C4-2B (cell line): ENCODE data around the gene NOTUM.

ENCODE experiments used
- H3K27ac ChIP-seq: fragments of 450-650 bp; 2 replicates; pipeline ENCODE4 v1.5.1; 2017
- ZFX ChIP-seq: fragments of 450-650 bp; IDR thresholded peaks from 2 replicates; pipeline ENCODE4 v1.6.1; 2017
- TF ChIP-seq, protein P1 (sequence below): fragments of 450-650 bp; conservative IDR thresholded peaks from 2 replicates; pipeline ENCODE4 v1.5.1; 2017; ENCODE audit warnings: mild to moderate bottlenecking

Gene NOTUM

DNA sequence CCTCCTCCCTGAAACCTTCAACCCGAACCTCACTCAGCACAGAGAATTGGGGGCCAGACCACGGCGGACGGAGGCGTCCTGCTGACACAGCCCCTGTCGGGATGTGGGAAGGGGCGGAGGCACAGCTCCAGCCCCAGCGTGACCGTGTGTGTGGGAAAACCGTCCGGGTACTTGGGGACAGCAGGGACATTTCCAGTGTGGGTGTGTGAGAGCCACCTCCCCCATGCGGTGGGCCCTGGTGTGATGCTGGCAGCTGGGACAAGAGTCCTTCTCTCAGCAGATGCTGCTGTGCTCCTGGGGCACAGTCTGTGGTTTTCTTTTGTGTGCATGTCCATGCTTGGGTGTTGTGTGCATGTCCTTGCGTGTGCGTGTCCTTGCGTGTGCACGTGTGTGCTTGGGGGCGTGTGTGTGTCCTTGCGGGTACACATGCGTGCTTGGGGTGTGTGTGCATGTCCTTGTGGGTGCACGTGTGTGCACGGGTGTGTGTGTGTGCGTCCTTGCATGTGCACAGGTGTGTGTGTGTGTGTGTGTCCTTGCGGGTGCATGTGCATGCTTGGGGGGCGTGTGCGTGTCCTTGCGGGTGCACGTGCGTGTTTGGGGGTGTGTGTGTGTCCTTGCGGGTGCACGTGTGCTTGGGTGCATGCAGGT lies 44.8 kb upstream of the NOTUM start:
- TF ChIP-seq, protein P1, sequence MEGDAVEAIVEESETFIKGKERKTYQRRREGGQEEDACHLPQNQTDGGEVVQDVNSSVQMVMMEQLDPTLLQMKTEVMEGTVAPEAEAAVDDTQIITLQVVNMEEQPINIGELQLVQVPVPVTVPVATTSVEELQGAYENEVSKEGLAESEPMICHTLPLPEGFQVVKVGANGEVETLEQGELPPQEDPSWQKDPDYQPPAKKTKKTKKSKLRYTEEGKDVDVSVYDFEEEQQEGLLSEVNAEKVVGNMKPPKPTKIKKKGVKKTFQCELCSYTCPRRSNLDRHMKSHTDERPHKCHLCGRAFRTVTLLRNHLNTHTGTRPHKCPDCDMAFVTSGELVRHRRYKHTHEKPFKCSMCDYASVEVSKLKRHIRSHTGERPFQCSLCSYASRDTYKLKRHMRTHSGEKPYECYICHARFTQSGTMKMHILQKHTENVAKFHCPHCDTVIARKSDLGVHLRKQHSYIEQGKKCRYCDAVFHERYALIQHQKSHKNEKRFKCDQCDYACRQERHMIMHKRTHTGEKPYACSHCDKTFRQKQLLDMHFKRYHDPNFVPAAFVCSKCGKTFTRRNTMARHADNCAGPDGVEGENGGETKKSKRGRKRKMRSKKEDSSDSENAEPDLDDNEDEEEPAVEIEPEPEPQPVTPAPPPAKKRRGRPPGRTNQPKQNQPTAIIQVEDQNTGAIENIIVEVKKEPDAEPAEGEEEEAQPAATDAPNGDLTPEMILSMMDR: no peak
- TF ChIP-seq ZFX: no peak
- no peak overlapping the region for H3K27ac ChIP-seq

DNA sequence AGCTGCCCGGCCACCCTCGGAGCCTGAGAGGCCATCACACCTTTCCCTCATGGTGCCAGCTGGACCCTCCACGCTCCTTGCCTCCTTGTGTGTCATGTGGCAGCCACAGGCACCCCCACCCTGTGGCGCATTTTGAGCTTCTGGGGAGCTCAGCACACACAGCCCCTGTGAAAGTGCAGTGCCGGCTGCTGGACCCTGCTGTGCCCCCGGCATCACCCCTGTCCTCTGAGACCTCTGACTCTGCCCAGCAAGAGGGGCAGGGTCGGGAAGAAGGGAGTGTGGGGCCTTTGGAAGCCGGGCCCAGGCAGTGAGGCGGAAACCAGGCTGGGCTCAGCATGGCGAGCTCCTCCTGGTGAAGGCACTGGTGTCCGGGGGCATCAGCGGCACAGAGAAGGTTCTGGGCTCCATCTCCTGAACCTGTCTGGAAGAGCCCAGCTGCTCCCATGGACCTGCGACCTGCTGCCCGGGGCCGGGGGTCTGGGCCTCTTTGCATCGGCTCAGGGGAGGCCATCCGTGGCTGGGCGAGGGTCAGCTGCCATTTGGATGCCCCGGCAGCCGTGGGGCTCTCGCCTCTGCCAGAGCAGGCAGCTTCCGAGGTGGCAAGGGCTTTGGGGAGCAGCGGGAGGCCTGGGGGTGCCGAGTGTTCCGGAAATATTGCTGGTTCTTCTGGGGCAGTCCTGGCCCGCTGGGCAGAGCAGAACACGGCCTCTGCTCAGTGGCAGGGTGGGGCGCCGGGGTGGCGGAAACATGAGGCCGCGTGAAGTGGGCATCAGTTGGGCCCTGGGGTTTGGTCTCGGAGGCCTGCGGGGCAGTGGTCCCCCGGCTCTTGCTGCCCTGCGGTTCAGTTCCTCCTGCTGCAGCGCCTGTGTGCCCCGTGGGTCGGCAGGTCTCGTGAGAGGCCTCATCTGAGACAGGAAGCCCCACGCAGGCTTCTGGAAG lies 43.8 kb upstream of the NOTUM start:
- TF ChIP-seq, protein P1: no peak
- no peak for TF ChIP-seq ZFX
- H3K27ac ChIP-seq: no peak overlapping the region

DNA sequence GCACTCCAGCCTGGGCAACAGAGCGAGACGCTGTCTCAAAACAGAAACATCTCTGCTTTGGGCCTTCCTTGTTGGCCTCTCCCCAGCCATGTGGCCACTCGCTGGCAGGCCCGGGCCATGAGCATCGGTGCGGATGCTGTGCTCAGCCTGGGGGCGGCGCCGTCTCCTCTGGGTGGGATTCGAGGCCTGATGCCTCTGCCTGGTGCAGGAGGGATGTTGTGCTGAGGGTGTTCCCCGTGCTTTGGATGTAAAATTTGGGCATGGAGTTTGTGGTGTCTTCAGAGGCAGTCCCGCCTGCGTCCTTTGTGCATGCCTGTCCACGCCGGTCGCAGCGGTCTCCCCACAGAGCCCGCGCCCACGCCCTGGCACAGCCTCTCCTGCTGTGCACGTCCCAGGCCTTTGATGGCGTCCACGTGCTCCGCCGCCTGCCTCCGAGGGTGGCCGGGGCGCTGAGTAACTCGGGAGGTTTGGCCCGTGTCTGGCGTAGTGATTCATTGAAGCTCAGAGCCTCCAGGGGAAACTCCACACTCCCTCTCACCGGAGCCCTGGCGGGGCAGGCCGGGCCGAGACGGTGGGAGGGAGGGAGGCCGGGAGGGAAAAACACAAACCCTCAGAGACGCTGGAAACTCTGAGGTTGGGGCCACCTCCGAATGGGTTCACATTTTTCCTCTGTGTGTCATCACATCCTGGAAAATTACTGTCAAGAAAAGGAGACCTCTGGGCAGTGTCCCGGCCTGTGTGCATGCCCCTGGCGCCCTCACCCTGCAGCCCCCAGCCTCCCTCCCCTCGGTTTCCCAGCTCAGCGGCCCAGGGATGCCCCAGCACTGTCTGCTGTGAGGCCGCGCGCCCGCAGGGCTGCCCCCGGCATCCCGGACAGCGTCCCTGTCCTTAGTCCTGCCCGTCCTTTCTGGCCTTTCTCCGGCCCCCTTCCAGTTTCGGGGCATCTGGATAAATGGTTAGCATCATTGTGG lies 42.7 kb upstream of the NOTUM start:
- no peak overlapping the region for H3K27ac ChIP-seq
- TF ChIP-seq, protein P1: no peak
- no peak for TF ChIP-seq ZFX

DNA sequence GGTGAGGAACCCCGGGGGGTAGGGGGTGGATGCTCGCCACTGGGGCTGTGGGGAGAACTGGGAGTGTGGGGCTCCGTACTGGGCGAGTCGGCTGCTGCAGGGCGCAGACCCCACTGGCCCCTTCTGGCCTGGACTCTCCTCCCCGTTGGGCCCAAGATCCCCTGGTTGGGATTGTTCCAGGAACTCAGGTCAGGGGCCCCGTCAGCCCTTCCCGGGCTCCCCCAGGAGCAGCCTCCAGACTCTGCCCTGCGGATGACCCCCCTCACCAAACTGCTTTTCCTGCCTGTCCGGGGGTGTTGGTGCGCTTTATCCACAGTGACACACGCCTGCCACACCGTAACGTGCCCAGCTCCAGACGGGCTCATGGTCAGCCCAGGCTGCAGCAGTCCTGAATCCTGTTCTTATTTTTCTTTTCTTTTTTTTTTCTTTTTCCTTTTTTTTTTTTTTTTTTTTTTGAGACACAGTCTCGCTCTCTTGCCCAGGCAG lies 40.6 kb upstream of the NOTUM start:
- TF ChIP-seq ZFX: no peak
- TF ChIP-seq, protein P1: no peak

DNA sequence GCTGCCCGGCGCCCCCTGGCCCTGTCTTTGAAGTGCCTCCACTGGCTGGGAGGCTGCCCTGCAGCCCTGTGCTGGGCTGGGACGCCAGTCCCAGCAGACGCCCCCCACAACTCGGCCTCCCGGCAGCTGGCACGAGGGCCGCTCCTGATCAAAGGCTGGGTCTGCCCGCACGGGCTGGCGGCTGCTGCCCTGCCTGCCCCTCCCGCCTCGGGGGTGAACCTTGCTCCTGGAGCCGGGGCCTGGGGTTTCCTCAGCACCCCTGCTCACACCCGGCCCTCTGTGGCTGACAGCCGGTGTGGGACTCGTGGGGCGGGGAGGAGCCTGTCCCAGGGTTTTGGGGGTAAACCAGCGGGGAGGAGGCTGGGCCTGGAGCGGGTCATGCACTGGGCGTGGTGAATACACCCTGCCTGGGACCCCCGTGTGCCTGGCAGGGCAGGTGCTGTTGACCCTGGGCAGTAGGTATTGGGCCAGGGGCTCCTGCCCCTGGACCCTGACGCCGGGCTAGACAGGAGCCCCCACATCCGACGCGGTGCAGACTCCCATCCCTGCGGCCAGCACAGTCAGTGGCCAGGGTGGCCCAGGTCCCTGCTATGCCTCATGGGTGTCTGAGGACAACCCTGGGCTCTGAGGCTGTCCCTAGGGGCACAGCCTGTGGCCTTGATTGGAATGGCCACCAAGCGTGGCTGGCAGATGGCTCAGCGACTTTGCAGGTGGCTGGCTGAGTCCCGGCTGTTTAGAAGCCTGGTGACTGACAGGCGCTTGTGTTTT lies 40.0 kb upstream of the NOTUM start:
- no peak overlapping the region for H3K27ac ChIP-seq
- TF ChIP-seq, protein P1: no peak
- TF ChIP-seq ZFX: no peak

More for the DNA sequence above, 40.6 kb upstream of the NOTUM start:
- no peak overlapping the region for H3K27ac ChIP-seq

DNA sequence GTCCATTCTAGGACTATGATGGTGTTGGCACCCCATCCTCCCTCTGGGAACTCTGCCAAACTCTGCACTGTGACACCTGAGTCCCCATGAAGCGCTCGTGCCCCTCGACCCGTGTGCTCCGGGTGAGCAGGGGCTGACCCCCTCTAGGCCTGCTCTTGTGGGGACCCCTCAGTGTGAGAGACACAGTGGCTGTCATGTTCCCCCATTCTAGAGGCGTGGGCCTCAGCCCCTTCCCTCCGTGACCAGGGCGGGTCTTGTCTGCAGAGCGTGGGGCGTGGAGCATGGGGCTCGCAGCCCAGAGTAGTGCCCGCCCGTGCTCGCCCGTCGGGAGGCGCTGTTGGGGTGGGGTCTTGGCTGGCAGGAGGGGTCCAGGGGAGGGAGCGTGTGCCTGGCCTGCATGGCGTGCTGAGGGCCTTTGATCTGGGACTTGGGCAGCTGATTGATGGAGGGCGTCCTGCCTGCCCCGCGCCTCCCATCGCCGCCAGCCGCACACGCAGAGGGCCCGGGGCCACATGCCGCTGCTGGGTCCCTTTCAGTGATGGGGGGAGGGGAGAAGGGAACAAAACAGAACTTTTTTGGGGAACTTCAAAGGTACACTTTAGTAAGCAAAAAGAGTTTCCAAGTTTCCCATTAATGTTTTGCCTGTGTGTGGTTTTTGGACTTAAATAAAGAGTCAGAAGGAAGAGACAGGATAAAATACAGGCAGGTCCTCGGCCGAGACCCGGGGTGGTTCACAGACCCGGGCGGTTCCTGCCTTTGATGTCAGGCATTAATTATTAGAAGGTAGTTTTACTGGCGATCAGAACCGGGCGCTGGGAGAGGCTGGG lies 39.2 kb upstream of the NOTUM start:
- no peak overlapping the region for H3K27ac ChIP-seq
- TF ChIP-seq ZFX: no peak
- TF ChIP-seq, protein P1: no peak
